Activated naive CD4-positive, alpha-beta T cell treated with anti-CD3 and anti-CD28 coated beads, Interleukin-2, amount 10 ng/mL, durations not matched to agents 7 days and 5 days (primary cell): ENCODE measurements around the gene GALNT10.

ENCODE experiments used
- CTCF ChIA-PET: fragments of 350-600 bp; sonication (Branson Sonifier 250); formaldehyde crosslinking; loops from one replicate; lab custom pipeline; 2021; ENCODE audit warnings: antibody characterized with exemption; lab: Charles Lee
- DNase-seq: peaks from one replicate; pipeline ENCODE4 v3.0.0-alpha.2; 2020
- H3K27ac Mint-ChIP-seq: one replicate; pipeline ENCODE4 v1.8.0; 2021; ENCODE audit warnings: mild to moderate bottlenecking, moderate library complexity, mixed read lengths
- H3K27me3 Mint-ChIP-seq: one replicate; pipeline ENCODE4 v1.8.0; 2021; ENCODE audit warnings: mild to moderate bottlenecking, mixed read lengths
- H3K36me3 Mint-ChIP-seq: one replicate; pipeline ENCODE4 v1.8.0; 2021; ENCODE audit warnings: mixed read lengths
- H3K4me1 Mint-ChIP-seq: one replicate; pipeline ENCODE4 v1.8.0; 2021; ENCODE audit warnings: mixed read lengths
- H3K4me3 Mint-ChIP-seq: one replicate; pipeline ENCODE4 v1.8.0; 2021; ENCODE audit warnings: mild to moderate bottlenecking, moderate library complexity, mixed read lengths
- H3K9me3 Mint-ChIP-seq: one replicate; pipeline ENCODE4 v1.8.0; 2021; ENCODE audit warnings: mixed read lengths

Gene GALNT10

GRCh38 chr5:154193283-154193682 is 2.8 kb downstream of the GALNT10 start:
- DNase-seq = no peak
- H3K9me3 Mint-ChIP-seq = no peaks in the 10 kb centered on the region
- no peak overlapping the region for H3K27ac Mint-ChIP-seq
- H3K27me3 Mint-ChIP-seq = peaks cover 13% of the 10 kb centered on the region
- H3K36me3 Mint-ChIP-seq = peaks cover 15% of the 10 kb centered on the region
- CTCF ChIA-PET = interaction anchor here (0.6 to 7.6 kb wide), 9 partner anchors 9 to 212 kb away, joined by 3 to 54 read pairs (median 4); no protein-coding TSS in a partner anchor
- H3K4me3 Mint-ChIP-seq = no peak overlapping the region
- H3K4me1 Mint-ChIP-seq = peaks cover 55% of the 10 kb centered on the region

DNA sequence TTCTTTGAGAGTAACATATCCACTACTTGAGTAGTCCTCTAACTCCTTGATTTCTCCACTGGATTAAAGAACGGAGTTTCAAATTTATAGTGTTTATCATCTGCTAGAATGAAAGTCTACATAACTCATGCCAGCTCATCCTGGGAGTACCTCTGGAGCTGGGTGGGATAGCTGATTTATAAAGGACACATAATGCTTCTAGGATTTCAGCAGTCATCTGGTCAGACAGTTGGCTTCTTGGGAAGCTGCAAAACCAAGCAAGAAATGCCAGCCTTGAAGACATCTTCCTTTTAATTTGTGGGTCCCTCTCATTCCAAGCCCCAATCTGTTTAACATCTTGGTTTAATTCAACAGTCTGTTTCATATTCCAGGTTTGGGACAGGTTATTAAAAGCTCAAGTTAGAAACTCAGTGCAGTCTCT is 3.2 kb downstream of the GALNT10 start:
- peaks cover 12% of the 10 kb centered on the region for H3K27me3 Mint-ChIP-seq
- H3K9me3 Mint-ChIP-seq = no peaks in the 10 kb centered on the region
- H3K36me3 Mint-ChIP-seq = peaks cover 16% of the 10 kb centered on the region
- CTCF ChIA-PET = interaction anchor here (0.6 to 7.6 kb wide), 8 partner anchors 8 to 212 kb away, joined by 3 to 54 read pairs (median 6); no protein-coding TSS in a partner anchor
- no peak for DNase-seq
- peaks cover 59% of the 10 kb centered on the region for H3K4me1 Mint-ChIP-seq
- H3K4me3 Mint-ChIP-seq = no peak overlapping the region
- no peak overlapping the region for H3K27ac Mint-ChIP-seq

DNA sequence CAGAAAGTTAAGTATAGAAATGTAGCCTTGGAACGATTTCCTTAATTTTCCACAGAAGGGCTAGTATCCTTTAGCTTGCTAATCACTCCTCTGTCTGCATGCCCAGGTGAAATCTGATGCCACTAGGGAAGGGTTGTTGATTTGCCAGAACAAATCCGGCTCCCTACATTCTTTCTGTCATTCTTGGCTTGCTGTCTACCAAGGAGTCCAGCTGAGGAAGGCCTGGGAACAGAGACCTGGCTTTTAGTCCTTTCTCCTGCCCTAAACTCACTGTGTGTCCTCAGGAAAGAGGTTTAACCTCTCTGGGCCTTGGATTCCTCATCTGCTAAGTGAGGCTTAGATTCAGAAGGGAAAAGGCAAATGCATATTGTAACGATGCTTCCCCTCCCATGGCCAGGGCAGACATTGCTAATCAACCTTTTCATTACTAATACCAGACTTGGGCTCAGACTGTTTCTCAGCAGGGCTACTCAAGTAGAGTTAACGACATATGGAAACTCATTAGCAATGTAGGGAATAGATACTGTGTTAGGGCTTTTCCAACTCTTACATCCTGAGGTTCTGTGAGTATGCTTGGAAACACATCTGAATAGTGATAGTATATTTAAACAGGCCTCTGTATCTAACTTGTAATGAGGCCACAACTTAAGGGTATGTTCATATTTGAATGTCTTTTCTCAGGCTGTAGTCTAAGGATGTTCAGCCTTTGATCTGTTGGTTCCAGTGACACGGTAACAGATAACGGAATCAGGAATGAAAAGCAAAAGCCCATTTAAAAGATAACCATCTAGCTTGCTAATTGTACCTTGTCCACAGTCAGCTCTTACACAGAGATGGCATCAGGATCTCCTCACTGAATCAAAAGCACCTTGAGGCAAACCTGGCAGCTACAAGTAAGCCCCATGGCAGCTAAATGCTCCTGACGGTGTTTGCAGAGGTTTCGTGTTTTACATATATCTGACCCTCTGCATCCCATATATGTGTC is 4.1 kb downstream of the GALNT10 start:
- Mint-ChIP-seq H3K27me3 (peaks cover 3% of the 10 kb centered on the region), H3K4me3 (no peak overlapping the region), H3K27ac (no peak overlapping the region), H3K4me1 (peaks cover 59% of the 10 kb centered on the region), H3K9me3 (no peaks in the 10 kb centered on the region), H3K36me3 (peaks cover 16% of the 10 kb centered on the region)
- no peak for DNase-seq
- CTCF ChIA-PET = interaction anchor here (0.7 to 7.6 kb wide), 4 partner anchors 9 to 122 kb away, joined by 3 to 54 read pairs (median 39); no protein-coding TSS in a partner anchor

DNA sequence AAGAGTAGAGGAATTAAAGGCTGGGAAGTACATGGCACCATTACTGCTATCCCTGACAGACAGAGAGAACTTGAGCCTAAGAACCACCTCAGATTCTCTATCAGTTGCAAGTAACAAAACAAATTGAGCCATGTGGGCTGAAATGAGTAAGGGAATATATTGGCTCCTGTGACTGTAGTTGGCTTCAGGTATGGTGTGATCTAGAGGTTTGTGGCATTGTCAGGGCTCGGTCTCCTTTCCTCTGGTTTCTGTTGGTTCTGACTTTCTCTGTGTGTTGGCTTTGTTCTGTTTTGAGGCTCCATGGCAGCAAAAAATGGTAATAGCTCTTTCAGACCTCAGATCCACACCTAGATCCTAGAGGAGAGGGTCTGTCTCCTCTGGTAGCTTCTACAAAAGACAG is 5.7 kb downstream of the GALNT10 start:
- peaks cover 16% of the 10 kb centered on the region for H3K36me3 Mint-ChIP-seq
- no peak for DNase-seq
- H3K27ac Mint-ChIP-seq = no peak overlapping the region
- peaks cover 63% of the 10 kb centered on the region for H3K4me1 Mint-ChIP-seq
- H3K9me3 Mint-ChIP-seq = no peaks in the 10 kb centered on the region
- H3K27me3 Mint-ChIP-seq = no peaks in the 10 kb centered on the region
- CTCF ChIA-PET = interaction anchor here (2.2 to 4.4 kb wide), 6 partner anchors 20 to 222 kb away, joined by 8 to 69 read pairs (median 24); no protein-coding TSS in a partner anchor
- H3K4me3 Mint-ChIP-seq = no peak overlapping the region

- Mint-ChIP-seq H3K4me3 (no peak overlapping the region), H3K27me3 (no peaks in the 10 kb centered on the region), H3K9me3 (no peaks in the 10 kb centered on the region), H3K27ac (peak overlapping the region; percentile 87), H3K36me3 (peaks cover 18% of the 10 kb centered on the region), H3K4me1 (peaks cover 63% of the 10 kb centered on the region)
- CTCF ChIA-PET = interaction anchor here (0.7 to 4.4 kb wide), 24 partner anchors 8 to 223 kb away, joined by 3 to 69 read pairs (median 4); no protein-coding TSS in a partner anchor
- DNase-seq = no peak
Measured at GRCh38 chr5:154196955-154197652, 6.6 kb downstream of the GALNT10 start.

DNA sequence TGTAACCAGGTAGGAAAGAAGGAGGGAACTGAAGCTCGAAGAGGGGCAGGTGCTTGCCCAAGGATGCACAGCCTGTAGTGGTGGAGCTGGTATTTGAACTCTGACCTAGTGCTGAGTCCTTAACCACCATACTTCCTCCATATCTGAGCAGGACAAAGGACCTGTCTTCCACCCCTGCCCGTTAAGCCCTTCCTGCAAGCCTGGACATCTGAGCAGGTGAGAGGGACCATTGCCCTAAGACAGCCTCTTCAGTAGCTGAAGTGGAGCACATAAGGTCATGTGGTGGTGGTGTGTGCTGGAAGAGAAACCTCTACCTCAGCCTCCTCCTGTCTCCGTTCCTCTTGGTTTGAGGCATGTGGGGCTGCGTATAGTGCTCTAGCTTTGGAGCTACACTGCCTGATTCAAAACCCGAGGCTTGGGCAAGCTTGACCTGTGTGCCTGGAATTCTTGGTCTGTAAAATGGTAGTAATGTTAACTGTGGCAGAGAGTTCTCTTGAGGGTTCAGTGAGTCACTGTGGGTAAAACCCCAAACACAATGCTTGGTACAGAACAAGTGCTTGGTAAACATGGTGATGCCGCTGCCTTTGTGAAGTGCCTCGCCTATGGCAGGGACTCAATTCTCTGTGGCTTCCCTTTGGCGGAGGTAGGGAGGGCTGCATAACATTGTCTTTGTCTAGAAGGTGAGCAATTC is 7.4 kb downstream of the GALNT10 start:
- Mint-ChIP-seq H3K4me1 (peaks cover 63% of the 10 kb centered on the region), H3K4me3 (no peak overlapping the region), H3K27me3 (no peaks in the 10 kb centered on the region), H3K27ac (peak overlapping the region; percentile 87), H3K9me3 (no peaks in the 10 kb centered on the region), H3K36me3 (peaks cover 18% of the 10 kb centered on the region)
- CTCF ChIA-PET = interaction anchor here (0.7 to 4.4 kb wide), 24 partner anchors 8 to 223 kb away, joined by 3 to 69 read pairs (median 4); no protein-coding TSS in a partner anchor
- peak; percentile 71 for DNase-seq

DNA sequence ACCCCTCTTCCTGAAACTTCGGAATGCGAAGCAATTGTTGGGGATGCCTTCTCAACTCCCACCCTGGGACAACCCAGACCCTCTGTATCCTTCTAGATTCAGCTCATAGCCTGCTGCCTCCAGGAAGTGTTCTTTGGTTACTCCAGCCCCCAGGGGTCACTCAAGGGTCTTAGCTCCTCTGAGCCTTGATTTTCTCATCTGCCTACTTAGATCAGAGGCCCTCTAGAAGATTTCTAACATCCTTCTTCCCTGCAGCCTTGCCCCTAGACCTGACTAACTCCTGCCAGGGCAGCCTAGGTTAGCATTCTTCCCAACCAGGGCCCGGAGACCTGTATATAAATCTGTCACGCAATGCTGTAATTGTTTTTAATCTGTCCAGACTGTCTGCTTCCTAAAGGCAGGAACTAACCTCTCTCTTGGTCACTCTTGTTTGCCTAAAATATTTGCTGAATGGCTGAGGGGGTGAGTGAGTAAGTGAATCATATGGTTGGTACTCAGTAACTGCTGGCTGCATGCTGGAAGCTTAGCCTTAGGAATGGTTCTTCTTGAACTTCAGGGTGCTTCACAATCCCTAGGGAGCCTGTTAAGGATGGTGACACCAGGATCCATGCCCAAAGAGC is 8.2 kb downstream of the GALNT10 start:
- Mint-ChIP-seq H3K4me3 (no peak overlapping the region), H3K27me3 (no peaks in the 10 kb centered on the region), H3K27ac (peak overlapping the region; percentile 87)

DNA sequence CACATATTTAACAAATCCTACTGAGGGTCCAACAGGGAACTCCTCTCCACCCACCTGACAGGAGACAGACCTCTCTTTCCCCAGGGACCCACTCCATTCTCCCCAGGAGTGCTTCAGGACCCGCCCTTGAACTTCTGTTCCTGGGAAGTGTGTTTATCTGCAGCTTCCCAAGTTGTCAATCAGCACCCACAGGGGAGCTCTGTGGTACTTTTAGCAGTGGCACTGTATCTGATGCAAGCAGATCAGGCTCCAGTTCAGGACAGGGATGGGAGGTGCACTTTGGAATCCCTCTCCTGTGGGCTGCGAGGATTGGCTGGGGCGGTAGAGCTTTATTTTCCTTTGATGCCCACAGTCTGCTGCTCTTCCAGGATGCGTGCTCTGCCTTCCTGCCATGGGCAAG is 8.7 kb downstream of the GALNT10 start:
- Mint-ChIP-seq H3K4me3 (no peak overlapping the region), H3K27ac (peak overlapping the region; percentile 65), H3K27me3 (no peaks in the 10 kb centered on the region), H3K4me1 (peaks cover 71% of the 10 kb centered on the region), H3K36me3 (peaks cover 18% of the 10 kb centered on the region), H3K9me3 (no peaks in the 10 kb centered on the region)
- CTCF ChIA-PET = interaction anchor here (0.8 to 4.4 kb wide), 6 partner anchors 9 to 205 kb away, joined by 3 to 69 read pairs (median 7); no protein-coding TSS in a partner anchor
- DNase-seq = no peak

More for the DNA sequence above, 8.2 kb downstream of the GALNT10 start:
- DNase-seq = no peak
- CTCF ChIA-PET = interaction anchor here (1.0 to 4.4 kb wide), 11 partner anchors 9 to 224 kb away, joined by 3 to 69 read pairs (median 9); no protein-coding TSS in a partner anchor
- H3K9me3 Mint-ChIP-seq = no peaks in the 10 kb centered on the region
- H3K4me1 Mint-ChIP-seq = peaks cover 68% of the 10 kb centered on the region
- peaks cover 18% of the 10 kb centered on the region for H3K36me3 Mint-ChIP-seq

- DNase-seq = no peak
- peaks cover 18% of the 10 kb centered on the region for H3K36me3 Mint-ChIP-seq
- H3K9me3 Mint-ChIP-seq = no peaks in the 10 kb centered on the region
- H3K4me1 Mint-ChIP-seq = peaks cover 74% of the 10 kb centered on the region
- H3K27me3 Mint-ChIP-seq = no peaks in the 10 kb centered on the region
- CTCF ChIA-PET = interaction anchor here (0.8 to 4.4 kb wide), 6 partner anchors 11 to 205 kb away, joined by 3 to 69 read pairs (median 4); no protein-coding TSS in a partner anchor
- no peak overlapping the region for H3K4me3 Mint-ChIP-seq
- H3K27ac Mint-ChIP-seq = peak overlapping the region; percentile 65
Measured at GRCh38 chr5:154199671-154200220, 9.2 kb downstream of the GALNT10 start.

DNA sequence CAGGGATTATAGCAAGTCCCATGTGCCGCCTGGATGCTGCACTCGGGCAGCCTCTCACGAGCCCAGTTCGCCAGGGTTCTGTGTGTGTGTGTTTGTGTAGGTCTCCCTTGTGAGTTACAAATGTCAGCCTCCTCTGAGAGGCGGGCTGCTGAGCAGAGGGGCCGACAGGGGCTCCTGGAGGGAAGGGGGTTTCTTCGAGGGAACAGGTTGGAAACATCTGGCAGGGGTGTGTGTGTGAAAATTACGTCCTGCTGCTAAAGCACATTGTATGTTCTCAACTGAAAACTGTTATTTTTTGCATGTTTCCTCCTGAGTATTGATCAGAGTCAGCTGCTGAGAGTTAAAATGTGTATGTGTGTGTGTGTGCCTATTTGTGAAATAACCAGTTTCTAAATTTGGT is 9.7 kb downstream of the GALNT10 start:
- Mint-ChIP-seq H3K9me3 (no peaks in the 10 kb centered on the region), H3K27me3 (no peaks in the 10 kb centered on the region), H3K4me3 (no peak overlapping the region), H3K36me3 (peaks cover 15% of the 10 kb centered on the region), H3K27ac (no peak overlapping the region), H3K4me1 (peaks cover 74% of the 10 kb centered on the region)
- CTCF ChIA-PET = interaction anchor here (1.1 to 4.4 kb wide), 6 partner anchors 11 to 205 kb away, joined by 3 to 69 read pairs (median 5); no protein-coding TSS in a partner anchor
- no peak for DNase-seq

DNA sequence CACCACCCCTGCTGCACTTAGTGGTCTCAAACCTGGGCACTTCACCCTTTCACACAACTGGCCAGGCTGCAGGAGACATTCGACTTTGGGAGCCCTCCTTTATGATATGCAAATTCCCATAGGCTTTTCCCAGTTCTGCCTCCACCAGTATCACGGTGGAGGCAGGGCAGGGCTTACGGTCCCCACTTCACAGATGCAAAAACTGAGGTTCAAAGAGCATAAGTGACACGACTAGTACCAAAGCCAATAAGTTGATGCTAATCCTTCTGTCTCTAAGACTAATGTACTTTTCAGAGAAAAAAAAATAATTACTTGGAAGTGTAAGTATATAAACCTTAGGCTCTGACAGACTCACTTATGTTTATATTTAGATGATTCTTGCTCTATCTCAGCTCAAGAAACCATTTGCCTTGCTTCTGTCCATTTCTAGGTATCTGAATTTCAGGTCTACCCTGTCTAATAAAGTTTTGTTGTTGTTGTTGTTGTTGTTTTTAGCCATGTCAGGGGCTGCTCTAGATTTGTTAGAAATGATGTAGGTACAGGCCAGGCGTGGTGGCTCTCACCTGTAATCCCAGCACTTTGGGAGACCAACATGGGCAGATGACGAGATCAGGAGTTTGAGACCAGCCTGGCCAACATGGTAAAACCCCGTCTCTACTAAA is 10.7 kb downstream of the GALNT10 start:
- Mint-ChIP-seq H3K27me3 (no peaks in the 10 kb centered on the region), H3K36me3 (peaks cover 12% of the 10 kb centered on the region), H3K4me1 (peaks cover 71% of the 10 kb centered on the region), H3K4me3 (no peak overlapping the region), H3K27ac (peak overlapping the region; percentile 25), H3K9me3 (no peaks in the 10 kb centered on the region)
- CTCF ChIA-PET = interaction anchor here (0.8 to 1.7 kb wide), 5 partner anchors 8 to 129 kb away, joined by 3 to 8 read pairs (median 5); no protein-coding TSS in a partner anchor
- DNase-seq = no peak
